Sigmoid colon (tissue), 7 donors: ENCODE data around the gene CPLX4. TPM values are rescaled to one million over a fixed set of nuclear protein-coding genes. Genes with fewer than 3 reads are reported as not detected.

ENCODE experiments used
- DNase-seq: peaks from one replicate; pipeline ENCODE4 v3.0.0-alpha.2; 2019
- H3K27ac ChIP-seq, 4 donors: fragments of 200-600 bp; sonication (generic); one replicate each; pipeline ENCODE4 v1.5.1; 2016 to 2019; ENCODE audit warnings: mild to moderate bottlenecking in 1 of 4
- H3K27me3 ChIP-seq, 3 donors: fragments of 200-600 bp; sonication (generic); one replicate each; pipeline ENCODE4 v1.5.1; 2019; ENCODE audit warnings: mild to moderate bottlenecking in 1 of 3
- H3K36me3 ChIP-seq, 4 donors: fragments of 200-600 bp; sonication (generic); one replicate each; pipeline ENCODE4 v1.5.1; 2016 to 2019
- H3K4me1 ChIP-seq, 4 donors: fragments of 200-600 bp; sonication (generic); one replicate each; pipeline ENCODE4 v1.5.1; 2017 to 2019
- H3K4me3 ChIP-seq, 4 donors: fragments of 200-600 bp; sonication (generic); one replicate each; pipeline ENCODE4 v1.5.1; 2017 to 2019; ENCODE audit warnings: mild to moderate bottlenecking in 2 of 4, moderate library complexity in 1 of 4
- H3K9me3 ChIP-seq, 4 donors: fragments of 200-600 bp in 3 of 4; sonication (generic) in 3 of 4; one replicate each; pipeline versions ENCODE4 v1.5.1 to v1.6.1; 2013 to 2019
- CTCF ChIP-seq, 4 experiments: fragments of 450-650 bp in 3 of 4; fragments of 200-600 bp in 1 of 4; IDR thresholded peaks; one replicate each; pipeline ENCODE4 v1.5.1; 2016 to 2019; ENCODE audit warnings: antibody characterized with exemption in 4 of 4, mild to moderate bottlenecking in 3 of 4, moderate library complexity in 2 of 4
- EP300 ChIP-seq, 4 donors: sonication (generic); formaldehyde crosslinking; IDR thresholded peaks; one replicate each; pipeline ENCODE4 v1.6.1; 2017; ENCODE audit warnings: antibody characterized with exemption in 4 of 4
- POLR2A ChIP-seq, 2 donors: fragments of 450-650 bp; IDR thresholded peaks; one replicate each; pipeline ENCODE4 v1.6.1; 2016; ENCODE audit warnings: antibody characterized with exemption in 2 of 2, mild to moderate bottlenecking in 2 of 2, moderate library complexity in 2 of 2
- POLR2AphosphoS5 ChIP-seq, 4 donors: sonication (generic); formaldehyde crosslinking; IDR thresholded peaks; one replicate each; pipeline ENCODE4 v1.6.1; 2017; ENCODE audit warnings: antibody characterized with exemption in 4 of 4
- WGBS, 2 donors: extraction: QIAGEN DNeasy Blood & Tissue Kit; methylation state at CpG; one replicate each; pipeline ENCODE4 v1.1.7; 2013; 5-methylcytosine and 5-hydroxymethylcytosine counted together
- intact Hi-C: fragments of 100-400 bp; cut with DNase I; formaldehyde crosslinking; loops from one replicate; pipeline ENCODE4 v1.15.1; 2023
- polyA plus RNA-seq, 3 donors: library from polyadenylated mRNA; stranded (reverse); fragments of 200-250 nt; gene quantifications; one replicate each; pipeline ENCODE4 v1.2.3, GENCODE V29; 2013
- total RNA-seq, 4 donors: library from RNA; depleted of rRNA; stranded (reverse); fragments of >200 nt; gene quantifications; one replicate each; pipeline ENCODE4 v1.1.0, GENCODE V29; 2016
- donor health status: healthy with polysubstance abuse.
- donor health status: Bipolar disorder and iron deficiency.
- donor health status: healthy.

CPLX4 gene
- total and polyA plus RNA-seq, 7 donors: 0.33 TPM; not detected in 6

- H3K36me3 ChIP-seq: no peaks in the 10 kb centered on the region
- peaks cover 49 to 86% (median 70%) of the 10 kb centered on the region in 3 donors for H3K27me3 ChIP-seq
- no peak overlapping the region for H3K4me3 ChIP-seq
- H3K27ac ChIP-seq: no peak overlapping the region
- H3K4me1 ChIP-seq: peaks cover 0 to 32% (median 24%) of the 10 kb centered on the region in 4 donors
- TF ChIP-seq EP300 (IDR thresholded peaks at IDR 0.05) (no peak), CTCF (IDR thresholded peaks at IDR 0.05) (no peak), POLR2AphosphoS5 (IDR thresholded peaks at IDR 0.05) (no peak), POLR2A (IDR thresholded peaks at IDR 0.05) (no peak)
- no peak for DNase-seq
- intact Hi-C loops: no loop called here
- H3K9me3 ChIP-seq: no peaks in the 10 kb centered on the region
- 12 to 20% methylated on average over 12 of the region's 12 CpGs for WGBS, 2 donors
These were observed 52.5 kb downstream of the CPLX4 start for GRCh38 chr18:59265974-59266369.

- Histone ChIP-seq H3K4me3 (peak overlapping the region in 2 of 4 donors; percentile 14 to 18), H3K4me1 (peaks cover 0 to 32% (median 24%) of the 10 kb centered on the region in 4 donors), H3K9me3 (no peaks in the 10 kb centered on the region), H3K27me3 (peaks cover 44 to 80% (median 65%) of the 10 kb centered on the region in 3 donors), H3K36me3 (no peaks in the 10 kb centered on the region), H3K27ac (no peak overlapping the region)
- TF ChIP-seq POLR2A (IDR thresholded peaks at IDR 0.05): no peak
- TF ChIP-seq POLR2AphosphoS5 (IDR thresholded peaks at IDR 0.05): no peak
- TF ChIP-seq EP300 (IDR thresholded peaks at IDR 0.05): no peak
- TF ChIP-seq CTCF (IDR thresholded peaks at IDR 0.05): no peak
- DNase-seq: no peak
- 4 to 18% methylated on average over 38 of the region's 38 CpGs for WGBS, 2 donors
- intact Hi-C loops: no loop called here
These were observed 53.0 kb downstream of the CPLX4 start for GRCh38 chr18:59265246-59265973.

GRCh38 chr18:59264651-59265245 lies 53.7 kb downstream of the CPLX4 start:
- TF ChIP-seq POLR2A (IDR thresholded peaks at IDR 0.05) (no peak), POLR2AphosphoS5 (IDR thresholded peaks at IDR 0.05) (no peak), EP300 (IDR thresholded peaks at IDR 0.05) (no peak), CTCF (IDR thresholded peaks at IDR 0.05) (no peak)
- Histone ChIP-seq H3K9me3 (no peaks in the 10 kb centered on the region), H3K36me3 (no peaks in the 10 kb centered on the region), H3K4me1 (peaks cover 0 to 32% (median 24%) of the 10 kb centered on the region in 4 donors), H3K27ac (no peak overlapping the region), H3K27me3 (peaks cover 37 to 74% (median 58%) of the 10 kb centered on the region in 3 donors), H3K4me3 (no peak overlapping the region)
- intact Hi-C loops: no loop called here
- 10 to 24% methylated on average over 41 of the region's 41 CpGs for WGBS, 2 donors
- DNase-seq: no peak

GRCh38 chr18:59264121-59264571 lies 54.3 kb downstream of the CPLX4 start:
- TF ChIP-seq EP300 (IDR thresholded peaks at IDR 0.05) (no peak), POLR2A (IDR thresholded peaks at IDR 0.05) (no peak), CTCF (IDR thresholded peaks at IDR 0.05) (no peak), POLR2AphosphoS5 (IDR thresholded peaks at IDR 0.05) (no peak)
- Histone ChIP-seq H3K27me3 (peaks cover 34 to 67% (median 52%) of the 10 kb centered on the region in 3 donors), H3K9me3 (no peaks in the 10 kb centered on the region), H3K27ac (no peak overlapping the region), H3K4me3 (no peak overlapping the region), H3K36me3 (no peaks in the 10 kb centered on the region), H3K4me1 (peaks cover 0 to 27% (median 22%) of the 10 kb centered on the region in 4 donors)
- no peak for DNase-seq
- intact Hi-C loops: no loop called here
- WGBS, 2 donors: 10 to 22% methylated on average over 17 of the region's 17 CpGs
